Esophagus mucosa (tissue), 1 donor: ENCODE data around the gene SCD5. TPM values are rescaled to one million over a fixed set of nuclear protein-coding genes. Genes with fewer than 3 reads are reported as not detected.
"Not testable (repeated sequence)": the region's sequence is repeated elsewhere in the genome, so short reads cannot be mapped to it uniquely, and the experiment has no call there.

ENCODE experiments used
- ATAC-seq: fragments of 200-7000 bp; cut with Tn5 transposase; one replicate; pipeline ENCODE4 v1.9.1; 2020
- total RNA-seq: library from RNA; stranded (reverse); gene quantifications from one replicate; pipeline ENCODE4 v1.2.4, GENCODE V29; 2023
- donor health status: DM: yes; HTN: yes; CAD: no.

Gene SCD5
- total RNA-seq = 1.9 TPM

DNA sequence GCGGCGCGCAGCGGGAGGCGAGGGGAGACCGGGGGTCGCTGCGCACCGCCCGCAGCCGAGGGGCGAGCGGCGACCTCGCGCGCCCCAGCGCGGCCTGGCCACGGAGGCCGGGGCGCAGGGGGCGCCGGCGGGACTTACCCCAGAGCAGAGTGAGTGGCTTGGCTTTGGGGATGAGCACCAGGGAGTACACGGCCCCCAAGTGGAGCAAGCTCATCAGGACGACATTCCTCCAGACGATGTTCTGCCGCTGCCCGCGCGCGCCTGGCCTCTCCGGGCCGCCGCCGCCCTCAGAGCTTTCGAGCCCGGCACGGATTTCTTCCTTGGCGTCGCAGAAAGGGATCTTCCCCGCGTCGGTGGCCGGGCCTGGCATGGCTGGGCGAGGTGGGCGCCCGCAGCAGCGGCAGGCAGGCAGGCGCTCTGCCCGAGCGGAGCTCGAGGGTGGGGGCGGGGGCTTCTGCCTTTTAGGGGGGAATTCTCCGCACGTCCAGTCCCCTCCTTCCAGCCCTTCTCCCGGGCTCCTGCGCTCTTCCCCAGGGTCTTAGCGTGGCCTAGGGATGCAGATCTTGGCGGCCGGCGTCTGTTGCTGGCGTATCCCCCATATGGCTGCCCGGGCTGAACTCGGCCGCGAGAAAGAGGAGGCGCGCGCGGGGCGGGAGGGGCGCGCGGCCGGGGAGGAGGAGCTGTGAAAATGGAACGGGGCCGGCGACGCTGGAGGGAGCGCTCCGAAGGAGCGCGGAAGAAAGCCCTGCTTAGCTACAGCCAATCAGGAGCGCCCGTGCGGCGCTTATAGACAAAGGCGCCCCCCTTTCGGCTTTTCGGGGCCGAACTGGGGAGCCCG is at the start of gene SCD5:
TSS of gene SCD5 (minus strand) at position 629 of the 838 bp plus-strand sequence. CDS start at position 370, 259 bp downstream.
- peak; percentile 81 for ATAC-seq

DNA sequence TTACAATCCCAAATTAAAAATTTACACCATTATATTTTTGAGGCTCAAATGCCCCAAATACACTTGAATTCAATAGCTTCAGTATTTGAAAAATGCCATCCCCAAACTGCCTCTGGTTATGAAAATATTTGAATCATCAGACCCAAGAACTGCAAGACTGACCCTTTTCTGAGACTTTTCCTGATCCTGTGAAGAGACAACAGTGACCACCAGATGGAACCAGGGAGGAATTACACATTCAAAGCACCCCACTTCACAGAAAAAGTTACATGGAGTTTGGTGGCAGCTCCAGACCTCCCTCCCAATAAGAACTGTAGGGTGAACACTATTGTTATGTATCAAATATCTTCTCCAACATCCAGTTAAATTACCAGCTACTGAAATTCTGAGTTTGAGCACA is 44.0 kb upstream of the SCD5 start:
- no peak for ATAC-seq

DNA sequence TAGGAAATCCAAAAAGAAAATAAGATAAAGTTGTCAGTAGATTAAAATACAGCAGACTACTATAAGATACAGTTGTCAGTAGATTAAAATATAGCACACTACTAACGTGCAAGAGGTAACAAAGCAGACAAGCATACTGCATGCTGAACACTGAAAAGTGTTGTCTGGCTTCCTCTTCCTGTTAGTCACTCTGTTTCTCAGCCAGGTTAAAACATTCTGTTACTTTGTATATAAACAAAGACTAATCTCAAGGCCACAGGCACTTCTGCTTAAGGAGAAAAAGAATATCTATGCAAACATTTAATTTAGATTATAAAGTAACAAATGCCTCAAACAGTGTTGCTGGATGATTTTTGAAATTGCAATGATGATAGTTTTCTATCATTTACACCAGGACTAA is 41.0 kb upstream of the SCD5 start:
- no peak for ATAC-seq

DNA sequence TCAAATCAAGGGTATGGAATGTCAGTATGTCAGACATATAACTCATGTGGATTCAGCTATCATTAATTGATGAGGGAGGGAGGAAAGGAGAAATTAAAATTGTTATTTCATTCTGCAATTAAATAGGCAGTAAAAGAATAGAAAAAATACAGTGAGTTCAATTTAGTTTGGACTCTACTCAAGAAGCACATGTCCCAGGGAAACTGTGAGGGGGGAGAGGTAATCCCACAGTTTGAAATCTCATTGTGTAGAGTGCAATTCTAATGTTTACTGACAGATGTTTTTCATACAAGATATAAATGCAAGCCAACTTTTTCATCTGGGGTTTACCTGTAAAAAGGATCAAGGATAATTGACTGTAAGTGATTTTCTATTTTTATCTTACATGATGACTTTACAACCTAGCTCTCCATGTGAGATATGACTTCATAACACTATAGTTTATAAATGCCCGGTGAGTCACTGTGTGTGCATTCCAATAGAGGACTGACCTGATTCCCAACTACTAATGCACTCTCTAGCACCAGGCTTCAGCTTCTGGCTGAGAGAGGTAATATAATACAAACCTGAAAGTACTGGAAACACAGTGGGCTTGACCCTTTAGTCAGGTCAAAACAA is 35.2 kb upstream of the SCD5 start:
- ATAC-seq = peak; percentile 97

GRCh38 chr4:82833060-82833459 is 34.5 kb upstream of the SCD5 start:
- not testable (repeated sequence) for ATAC-seq

- ATAC-seq = no peak
These were observed 26.8 kb upstream of the SCD5 start for GRCh38 chr4:82825425-82825824.

DNA sequence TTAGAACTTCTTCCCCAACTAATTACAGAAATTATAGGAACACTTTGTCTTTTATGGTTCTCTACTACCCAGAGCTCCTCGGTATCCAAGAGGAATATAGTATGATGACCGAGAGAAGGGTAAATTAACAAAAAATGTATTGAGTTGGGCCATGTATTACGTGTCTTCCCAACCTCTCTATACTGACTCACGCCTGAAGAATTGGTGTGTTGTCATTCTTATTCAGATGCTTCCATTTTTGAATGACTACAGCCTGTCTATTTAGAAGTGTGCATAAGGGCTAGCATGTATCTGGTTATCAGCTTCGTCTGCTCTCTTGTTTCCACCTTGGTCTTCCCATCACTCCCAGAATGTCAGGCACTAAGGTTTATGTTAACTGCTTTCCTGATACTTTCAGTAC is 24.5 kb upstream of the SCD5 start:
- no peak for ATAC-seq

DNA sequence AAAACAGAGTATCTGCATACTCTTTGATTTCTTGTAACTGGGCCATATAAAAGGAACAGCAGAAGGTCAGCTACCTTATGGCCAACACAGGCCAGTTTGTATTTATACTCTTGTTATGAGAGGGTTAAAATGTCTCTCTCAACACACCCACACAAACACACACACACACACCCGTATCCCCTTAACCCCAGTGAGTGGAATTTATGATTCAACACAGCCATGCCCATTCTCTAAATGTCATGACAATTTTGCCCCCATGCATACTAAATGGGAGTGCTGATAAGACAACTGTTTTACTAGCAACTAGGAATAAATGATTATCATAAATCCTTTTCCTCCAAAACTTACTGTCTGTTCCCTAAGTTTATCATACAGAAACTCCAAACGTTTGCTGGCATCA is 22.1 kb upstream of the SCD5 start:
- no peak for ATAC-seq

- no peak for ATAC-seq
These were observed 20.4 kb upstream of the SCD5 start for GRCh38 chr4:82818664-82819662.

DNA sequence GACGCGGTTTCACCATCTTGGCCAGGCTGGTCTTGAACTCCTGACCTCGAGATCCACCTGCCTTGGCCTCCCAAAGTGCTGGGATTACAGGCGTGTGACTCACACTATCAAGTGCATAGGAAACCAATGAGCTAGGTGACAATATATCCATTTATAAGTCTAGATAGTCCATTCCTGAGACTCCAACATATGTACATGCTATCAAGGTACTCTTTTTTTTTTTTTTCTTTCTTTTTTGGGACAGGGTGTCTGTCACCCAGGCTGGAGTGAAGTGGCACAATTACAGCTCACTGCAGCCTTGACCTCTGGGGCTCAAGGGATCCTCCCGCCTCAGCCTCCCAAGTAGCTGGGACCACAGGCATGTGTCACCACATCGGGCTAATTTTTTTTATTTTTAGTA is 18.3 kb upstream of the SCD5 start:
- ATAC-seq = not testable (repeated sequence)

- no peak for ATAC-seq
These were observed 15.4 kb upstream of the SCD5 start for GRCh38 chr4:82814034-82814433.

DNA sequence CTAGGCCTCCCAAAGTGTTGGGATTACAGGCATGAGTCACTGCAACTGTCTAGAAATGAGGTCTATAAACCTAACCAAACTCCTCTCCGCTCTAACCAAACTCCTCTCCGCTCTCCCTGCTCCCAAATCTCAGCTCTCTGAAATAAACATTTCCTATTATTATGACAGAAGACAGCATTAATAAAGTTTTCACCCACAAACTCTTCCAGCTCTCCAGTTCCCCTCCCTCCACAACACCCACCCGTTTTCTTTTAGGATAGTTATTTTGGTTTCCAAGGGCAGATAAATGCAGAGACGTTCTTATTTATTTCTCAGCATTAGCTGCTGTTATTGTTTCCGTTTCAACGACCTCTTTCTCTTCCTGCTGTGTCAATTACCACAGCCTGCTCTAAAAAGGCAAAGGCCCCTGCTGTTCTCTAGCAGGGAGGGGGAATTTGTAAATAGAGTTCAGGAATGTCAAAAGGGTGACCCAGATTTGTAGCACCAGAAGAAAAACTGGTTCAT is 13.3 kb upstream of the SCD5 start:
- ATAC-seq = no peak

DNA sequence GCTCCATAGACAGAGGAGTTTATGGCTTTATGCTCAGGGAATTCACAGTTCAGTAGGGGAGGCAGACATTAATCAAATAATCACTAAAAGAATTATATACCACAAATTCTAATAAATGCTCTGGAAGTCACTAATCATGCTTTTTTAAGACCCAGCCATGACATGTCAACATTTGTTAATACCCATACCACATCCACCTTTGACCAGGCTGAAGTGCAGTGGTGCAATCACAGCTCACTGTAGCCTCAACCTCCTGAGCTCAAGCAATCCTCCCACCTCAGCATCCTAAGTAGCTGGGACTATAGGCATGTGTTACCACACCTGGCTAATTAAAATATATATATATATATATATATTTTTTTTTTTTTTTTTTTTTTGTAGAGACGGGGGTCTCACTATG is 12.8 kb upstream of the SCD5 start:
- no peak for ATAC-seq

DNA sequence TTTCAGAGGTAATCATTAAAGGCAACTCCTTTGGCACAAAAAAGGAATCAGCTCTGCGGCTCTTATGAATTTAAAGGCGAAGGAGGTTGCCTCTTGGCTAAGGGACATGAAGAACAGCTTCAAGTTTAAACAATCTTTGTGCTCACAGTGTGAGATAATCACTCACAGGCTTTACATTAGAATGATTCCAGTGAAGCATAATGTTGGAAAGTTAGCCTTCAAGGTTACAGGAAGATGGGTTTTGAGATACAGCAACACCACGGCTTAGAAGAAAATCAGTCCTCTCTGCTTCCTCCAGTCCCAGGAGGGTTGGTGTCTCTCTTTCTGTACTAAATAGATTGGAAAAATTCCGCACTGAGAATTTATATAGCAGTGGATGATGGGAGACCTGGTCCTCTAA is 11.6 kb upstream of the SCD5 start:
- ATAC-seq = no peak

DNA sequence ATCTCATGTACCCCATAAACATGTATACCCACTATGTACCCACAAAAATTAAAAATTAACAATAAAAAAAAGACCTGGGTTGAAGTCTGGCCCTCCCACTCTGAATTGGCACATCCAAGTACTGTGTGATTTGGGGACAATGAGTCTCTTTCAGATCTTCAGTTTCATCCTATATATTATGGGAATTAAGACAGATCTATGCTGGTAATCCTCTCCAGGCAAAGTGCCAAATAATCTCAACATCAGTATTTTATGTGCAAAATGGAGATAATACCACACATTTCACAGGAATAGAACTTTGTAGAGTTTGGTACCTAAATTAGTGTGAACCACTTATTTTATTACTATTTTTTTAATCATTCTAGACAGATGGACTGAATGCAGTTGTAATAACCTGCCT is 11.0 kb upstream of the SCD5 start:
- no peak for ATAC-seq

DNA sequence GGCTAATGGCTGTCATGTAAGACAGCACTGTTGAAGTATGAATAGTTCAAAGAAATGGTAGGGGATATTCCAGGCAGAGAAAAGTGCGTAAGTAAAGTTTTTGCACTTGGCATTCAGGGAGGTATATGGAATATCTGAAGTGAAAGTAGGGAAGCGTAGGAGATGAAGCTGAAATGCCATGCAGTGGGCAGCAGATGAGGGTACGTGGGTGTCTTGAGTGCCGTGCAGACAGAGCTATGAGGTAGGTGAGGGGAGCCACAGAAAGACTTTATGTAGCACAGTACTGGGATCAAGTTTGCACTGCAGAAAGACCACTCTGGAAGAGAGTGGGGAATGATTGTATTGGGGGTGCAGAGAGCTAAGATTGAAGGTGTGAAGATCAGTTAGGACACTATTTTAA is 5.2 kb upstream of the SCD5 start:
- no peak for ATAC-seq

GRCh38 chr4:82802911-82803310 is 4.3 kb upstream of the SCD5 start:
- ATAC-seq = no peak

GRCh38 chr4:82801910-82802521 is 3.4 kb upstream of the SCD5 start:
- ATAC-seq = no peak

DNA sequence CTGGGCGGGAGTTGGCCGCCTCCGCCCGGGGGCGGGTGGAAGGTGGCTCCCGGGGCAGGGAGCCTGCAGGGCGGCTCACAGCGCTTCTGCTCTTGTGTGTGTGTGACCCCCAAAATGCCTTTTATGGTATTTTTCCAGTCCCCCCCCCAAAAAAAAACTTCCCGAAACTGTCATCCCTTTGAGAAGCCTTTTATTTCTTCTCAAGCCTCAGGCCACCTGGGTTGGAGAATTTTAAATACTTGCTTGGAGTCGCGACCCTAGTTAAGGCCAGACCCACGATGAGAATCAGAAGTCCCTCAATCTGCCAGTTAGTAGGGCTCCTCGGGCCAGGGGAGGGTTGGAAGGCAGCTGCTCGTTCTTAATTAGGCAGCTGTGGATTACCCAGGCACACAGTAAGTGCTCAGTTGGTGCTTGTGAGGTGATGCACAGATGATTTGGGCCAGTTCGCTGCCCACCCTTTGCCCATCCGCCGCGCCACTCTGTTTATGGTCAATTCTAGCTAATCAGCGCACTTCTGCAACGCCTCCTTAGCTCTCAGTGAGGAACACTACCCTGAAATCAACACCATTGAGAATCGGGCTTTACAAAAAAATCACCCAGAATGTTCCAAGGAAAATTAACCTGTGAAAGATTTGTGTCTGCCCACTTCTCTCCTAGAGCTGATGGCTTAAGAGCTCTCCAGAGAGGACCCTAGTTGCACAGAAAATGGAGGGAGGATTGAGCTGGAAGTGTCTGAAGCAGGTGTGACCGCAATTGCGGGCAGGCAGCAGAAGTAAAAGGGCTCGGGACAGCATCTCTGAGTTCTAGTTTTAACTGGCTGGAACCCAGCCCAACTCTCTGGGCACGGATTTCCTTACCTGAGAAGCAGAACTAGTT is 648 bp upstream of the SCD5 start:
- ATAC-seq = no peak

DNA sequence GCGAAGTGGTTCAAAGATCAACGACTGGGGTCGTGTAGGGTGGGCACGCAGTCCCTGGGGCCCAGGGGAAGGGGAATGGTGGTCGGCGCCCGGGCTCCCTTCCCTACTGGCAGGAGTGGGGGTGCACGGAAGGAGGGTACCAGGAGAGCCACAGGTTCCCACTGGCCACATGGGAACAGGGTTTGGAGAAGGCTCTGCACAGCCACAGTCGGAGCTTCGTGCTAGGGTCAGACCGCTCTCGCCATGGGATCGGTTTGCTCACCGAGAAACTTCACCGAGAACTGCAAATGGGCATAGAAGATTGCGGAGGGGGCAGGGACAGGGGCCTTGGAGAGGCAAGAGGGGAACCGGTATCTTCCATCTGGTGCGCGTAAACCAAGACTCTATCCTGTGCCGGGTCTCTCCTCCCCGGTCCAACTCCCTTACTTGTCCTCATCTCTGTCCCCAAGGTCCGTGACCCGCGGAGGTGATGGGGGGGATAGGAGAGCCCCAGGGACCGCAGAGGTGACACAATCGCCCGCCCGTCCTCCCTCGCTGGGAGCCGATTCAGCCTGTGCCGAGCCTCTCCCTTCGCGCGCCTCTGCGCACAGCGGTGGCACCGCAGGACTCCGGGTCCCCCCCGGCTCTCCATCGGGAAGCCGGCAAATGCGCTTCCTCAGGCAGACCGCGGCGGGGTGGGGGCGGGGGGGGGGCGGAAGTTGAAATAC is 1.0 kb downstream of the SCD5 start:
- peak; percentile 34 for ATAC-seq

- ATAC-seq = no peak
These were observed 1.6 kb downstream of the SCD5 start for GRCh38 chr4:82797040-82797404.
